Measurements from ENCODE around the gene CAMTA1.

CAMTA1 gene

GRCh38 chr1:6955357-6956094, 170.3 kb downstream of the CAMTA1 start:
- TF ChIP-seq, protein P1, sequence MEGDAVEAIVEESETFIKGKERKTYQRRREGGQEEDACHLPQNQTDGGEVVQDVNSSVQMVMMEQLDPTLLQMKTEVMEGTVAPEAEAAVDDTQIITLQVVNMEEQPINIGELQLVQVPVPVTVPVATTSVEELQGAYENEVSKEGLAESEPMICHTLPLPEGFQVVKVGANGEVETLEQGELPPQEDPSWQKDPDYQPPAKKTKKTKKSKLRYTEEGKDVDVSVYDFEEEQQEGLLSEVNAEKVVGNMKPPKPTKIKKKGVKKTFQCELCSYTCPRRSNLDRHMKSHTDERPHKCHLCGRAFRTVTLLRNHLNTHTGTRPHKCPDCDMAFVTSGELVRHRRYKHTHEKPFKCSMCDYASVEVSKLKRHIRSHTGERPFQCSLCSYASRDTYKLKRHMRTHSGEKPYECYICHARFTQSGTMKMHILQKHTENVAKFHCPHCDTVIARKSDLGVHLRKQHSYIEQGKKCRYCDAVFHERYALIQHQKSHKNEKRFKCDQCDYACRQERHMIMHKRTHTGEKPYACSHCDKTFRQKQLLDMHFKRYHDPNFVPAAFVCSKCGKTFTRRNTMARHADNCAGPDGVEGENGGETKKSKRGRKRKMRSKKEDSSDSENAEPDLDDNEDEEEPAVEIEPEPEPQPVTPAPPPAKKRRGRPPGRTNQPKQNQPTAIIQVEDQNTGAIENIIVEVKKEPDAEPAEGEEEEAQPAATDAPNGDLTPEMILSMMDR (conservative IDR thresholded peaks at IDR 0.05; ENCODE audit: low read depth, low read length), result no peak
- H3K4me3 ChIP-seq (ENCODE audit: low read length), result no peak overlapping the region
- DNase-seq (ENCODE audit: low read depth), result no peak

DNA sequence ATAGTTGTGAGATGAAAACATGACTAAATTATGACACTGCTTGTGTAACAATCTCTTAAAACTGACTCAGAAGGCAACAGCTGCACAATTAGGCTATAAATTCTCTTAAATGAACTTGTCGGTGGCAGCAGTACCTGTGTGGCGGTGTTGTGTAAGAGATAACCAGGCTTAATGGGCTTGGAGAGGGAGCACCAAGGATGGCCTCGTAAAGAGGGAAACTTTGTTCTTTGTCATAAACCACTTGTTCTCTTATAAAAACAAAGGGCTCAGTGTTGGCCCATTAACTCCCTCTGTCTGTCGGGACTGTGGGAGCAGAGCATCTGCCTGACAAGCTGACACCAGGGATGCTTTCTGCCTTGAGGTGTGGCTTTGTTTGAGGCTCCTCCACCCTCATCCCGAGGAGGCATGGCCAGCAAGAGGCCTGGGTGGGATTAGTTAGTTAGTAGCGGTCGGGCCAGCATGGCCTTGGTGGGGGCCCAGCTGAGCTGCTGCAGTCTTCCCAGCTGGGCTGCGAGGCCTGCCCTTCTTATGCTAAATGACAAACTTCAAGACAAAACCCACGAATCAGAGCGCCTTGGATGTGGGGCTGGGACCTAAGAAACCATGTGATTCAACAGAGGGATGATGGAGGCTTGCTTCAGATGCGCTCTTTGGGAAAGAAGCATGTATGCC, 171.4 kb downstream of the CAMTA1 start:
- TF ChIP-seq, protein P1 (conservative IDR thresholded peaks at IDR 0.05; ENCODE audit: low read depth, low read length), result no peak
- no peak overlapping the region for H3K4me3 ChIP-seq (ENCODE audit: low read length)
- DNase-seq (ENCODE audit: low read depth), result no peak

DNA sequence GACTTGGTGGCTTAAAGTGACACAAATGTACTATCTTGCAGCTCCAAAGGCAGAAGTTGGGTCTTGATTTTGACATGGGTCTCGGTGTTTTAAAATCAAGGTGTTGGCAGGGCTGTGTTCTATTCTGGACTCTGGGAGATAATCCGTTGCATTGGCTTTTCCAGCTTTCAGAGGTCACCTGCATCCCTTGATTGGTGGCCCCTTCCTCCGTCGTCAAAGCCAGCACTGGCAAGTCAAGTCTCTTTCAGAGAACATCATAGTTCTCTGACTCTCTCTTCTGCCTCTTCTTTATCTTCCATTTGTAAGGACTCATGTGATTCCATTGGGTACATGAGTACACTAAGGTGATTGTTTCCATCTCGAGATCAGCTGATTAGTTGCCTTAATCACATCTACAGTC, 172.1 kb downstream of the CAMTA1 start:
- TF ChIP-seq, protein P1 (conservative IDR thresholded peaks at IDR 0.05; ENCODE audit: low read depth, low read length), result no peak
- no peak overlapping the region for H3K4me3 ChIP-seq (ENCODE audit: low read length)
- DNase-seq (ENCODE audit: low read depth), result no peak

GRCh38 chr1:6958407-6959030, 173.3 kb downstream of the CAMTA1 start:
- DNase-seq (ENCODE audit: low read depth), result no peak
- TF ChIP-seq, protein P1 (conservative IDR thresholded peaks at IDR 0.05; ENCODE audit: low read depth, low read length), result no peak
- no peak overlapping the region for H3K4me3 ChIP-seq (ENCODE audit: low read length)

DNA sequence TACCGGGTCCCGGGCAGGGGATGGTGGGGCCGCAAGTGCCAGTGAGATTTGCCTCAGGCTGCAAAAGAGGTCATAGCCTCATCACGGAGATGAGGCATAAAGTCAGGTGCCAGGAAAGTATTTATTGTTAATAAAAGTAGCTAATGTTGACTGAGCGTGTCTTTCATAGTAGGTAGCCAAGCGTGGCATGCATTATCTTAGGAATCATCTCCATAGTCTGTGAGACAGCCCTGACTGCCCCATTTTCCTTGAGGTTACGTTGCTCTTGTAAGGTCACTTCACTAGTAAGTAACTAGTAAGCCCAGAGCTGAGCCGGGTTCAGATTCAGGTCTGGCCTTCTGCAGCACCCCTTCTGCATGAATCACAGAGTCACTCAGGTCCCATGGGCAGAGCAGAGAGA, 174.2 kb downstream of the CAMTA1 start:
- TF ChIP-seq, protein P1 (conservative IDR thresholded peaks at IDR 0.05; ENCODE audit: low read depth, low read length), result no peak

DNA sequence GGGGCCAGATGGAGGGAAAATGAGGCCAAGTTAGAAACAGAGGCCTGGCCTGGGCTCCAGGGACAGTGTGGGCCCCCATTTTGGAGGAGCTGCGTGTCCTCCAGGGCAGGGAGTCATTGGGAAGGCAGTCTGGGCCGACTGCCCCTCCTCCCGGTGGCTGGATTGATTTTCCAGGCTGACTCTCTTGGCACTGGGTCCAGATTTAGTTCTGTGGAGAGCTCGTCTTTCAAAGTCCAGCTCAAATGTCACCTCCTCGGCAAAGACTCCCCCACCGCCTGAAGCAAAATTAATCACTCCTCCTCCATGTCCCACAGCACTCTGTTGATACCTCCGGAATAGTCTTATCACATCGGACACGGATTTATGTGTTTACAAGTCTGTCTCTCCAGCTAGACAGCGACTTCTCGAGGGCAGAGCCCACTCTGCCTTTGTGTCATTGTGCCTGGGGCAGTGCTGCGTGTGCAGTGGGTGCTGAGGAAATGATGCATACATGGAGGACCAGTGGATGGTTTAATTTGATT, 175.1 kb downstream of the CAMTA1 start:
- no peak overlapping the region for H3K4me3 ChIP-seq (ENCODE audit: low read length)
- DNase-seq (ENCODE audit: low read depth), result no peak
- TF ChIP-seq, protein P1 (conservative IDR thresholded peaks at IDR 0.05; ENCODE audit: low read depth, low read length), result no peak

More for the DNA sequence above, 174.2 kb downstream of the CAMTA1 start:
- DNase-seq (ENCODE audit: low read depth), result no peak
- no peak overlapping the region for H3K4me3 ChIP-seq (ENCODE audit: low read length)

Measured in retinal pigment epithelial cell (primary cell).